HG02938 (cell line): Measurements from ENCODE around the gene BRAT1.
A peak's percentile ranks its signal among the peaks of the same experiment; 100 is the strongest.

Source experiments
- ATAC-seq: cut with Tn5 transposase; IDR thresholded peaks from one replicate; pipeline ENCODE4 v1.9.1; 2021; ENCODE audit warnings: mild to moderate bottlenecking, moderate library complexity; ENCODE audit not compliant: unreplicated experiment

The BRAT1 gene

GRCh38 chr7:2585446-2585845 is 30.1 kb upstream of the BRAT1 start:
- ATAC-seq: no peak

- ATAC-seq: no peak
Measured at GRCh38 chr7:2583798-2584580, 28.7 kb upstream of the BRAT1 start.

GRCh38 chr7:2582006-2582735 is 26.8 kb upstream of the BRAT1 start:
- no peak for ATAC-seq

DNA sequence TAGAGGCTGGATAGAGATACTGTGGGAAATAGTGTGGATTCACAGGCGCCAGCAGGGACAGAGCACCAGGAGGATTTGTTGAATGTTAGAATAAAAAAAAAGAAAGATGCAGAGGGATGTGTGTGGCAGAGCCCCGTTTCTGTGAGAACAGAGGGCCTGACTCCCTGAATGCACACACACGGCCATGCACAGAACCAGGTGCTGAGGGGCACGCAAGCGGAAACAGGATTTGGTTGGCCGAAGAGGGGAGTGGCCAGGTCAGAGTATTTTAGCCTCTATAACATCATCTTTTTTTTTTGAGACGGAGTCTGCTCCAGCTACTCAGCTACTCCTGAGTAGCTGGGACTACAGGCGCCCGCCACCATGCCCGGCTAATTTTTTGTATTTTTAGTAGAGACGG is 25.3 kb upstream of the BRAT1 start:
- no peak for ATAC-seq

- ATAC-seq: no peak
Measured at GRCh38 chr7:2577914-2578680, 22.8 kb upstream of the BRAT1 start.

DNA sequence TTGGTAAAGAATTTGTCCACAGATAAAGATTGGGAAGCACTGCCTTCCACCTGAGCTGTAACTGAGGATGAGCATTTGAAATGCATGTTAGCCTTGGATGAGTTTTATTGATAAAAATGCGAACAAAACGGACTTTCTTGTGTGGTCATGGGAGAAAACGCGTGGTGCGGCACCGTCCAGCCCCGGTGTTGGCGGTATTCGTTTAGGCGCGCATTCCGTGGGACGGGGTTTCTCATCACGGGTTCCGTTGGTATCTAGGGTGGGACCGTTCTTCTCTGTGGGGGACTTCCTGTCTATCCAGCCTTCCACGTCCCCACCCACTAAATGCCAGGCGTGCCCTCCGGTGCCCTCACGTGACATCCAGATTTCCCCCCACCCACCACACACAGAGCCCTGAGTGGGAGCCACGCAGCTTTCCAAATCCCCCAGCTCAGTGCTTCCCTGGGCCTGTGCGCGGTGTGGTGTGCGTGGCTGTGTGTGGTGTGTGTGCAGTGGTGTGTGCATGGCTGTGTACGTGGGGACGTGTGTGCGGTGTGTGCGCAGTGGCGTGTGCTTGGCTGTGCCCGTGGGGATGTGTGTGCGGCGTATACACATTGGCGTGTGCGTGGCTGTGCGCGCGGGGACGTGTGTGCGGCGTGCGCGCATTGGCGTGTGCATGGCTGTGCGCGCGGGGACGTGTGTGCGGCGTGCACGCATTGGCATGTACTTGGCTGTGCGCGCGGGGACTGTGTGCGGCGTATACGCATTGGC is 21.6 kb upstream of the BRAT1 start:
- ATAC-seq: no peak

DNA sequence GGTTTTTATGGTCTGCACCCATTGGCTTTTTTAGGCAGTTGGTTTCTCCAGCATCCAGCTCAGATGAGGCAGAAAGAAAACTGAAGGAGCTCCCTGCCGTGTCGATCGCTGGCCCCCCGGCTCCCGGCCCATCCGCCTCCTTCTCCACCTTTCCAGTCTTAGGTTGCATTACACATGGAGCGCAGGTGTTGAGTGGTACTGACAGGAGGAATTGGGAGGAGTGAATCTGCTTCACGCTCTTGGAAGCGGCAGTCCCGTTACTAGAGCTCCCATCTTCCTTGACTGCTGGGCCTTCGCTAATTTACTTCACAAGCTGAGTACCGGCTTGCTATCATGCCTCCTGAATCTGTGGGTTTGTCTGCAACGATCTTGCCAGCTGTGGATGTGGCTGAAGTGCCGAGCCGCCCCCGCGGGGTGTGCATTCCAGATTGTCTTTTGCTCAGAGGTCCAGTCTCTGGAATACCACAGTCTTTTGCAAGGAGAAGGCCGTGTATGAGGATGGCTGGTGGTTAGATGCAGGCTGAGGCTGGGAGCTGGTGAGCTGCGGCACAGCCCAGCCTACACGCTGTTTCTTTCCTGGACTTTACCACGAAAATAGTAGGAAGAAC is 20.5 kb upstream of the BRAT1 start:
- no peak for ATAC-seq

DNA sequence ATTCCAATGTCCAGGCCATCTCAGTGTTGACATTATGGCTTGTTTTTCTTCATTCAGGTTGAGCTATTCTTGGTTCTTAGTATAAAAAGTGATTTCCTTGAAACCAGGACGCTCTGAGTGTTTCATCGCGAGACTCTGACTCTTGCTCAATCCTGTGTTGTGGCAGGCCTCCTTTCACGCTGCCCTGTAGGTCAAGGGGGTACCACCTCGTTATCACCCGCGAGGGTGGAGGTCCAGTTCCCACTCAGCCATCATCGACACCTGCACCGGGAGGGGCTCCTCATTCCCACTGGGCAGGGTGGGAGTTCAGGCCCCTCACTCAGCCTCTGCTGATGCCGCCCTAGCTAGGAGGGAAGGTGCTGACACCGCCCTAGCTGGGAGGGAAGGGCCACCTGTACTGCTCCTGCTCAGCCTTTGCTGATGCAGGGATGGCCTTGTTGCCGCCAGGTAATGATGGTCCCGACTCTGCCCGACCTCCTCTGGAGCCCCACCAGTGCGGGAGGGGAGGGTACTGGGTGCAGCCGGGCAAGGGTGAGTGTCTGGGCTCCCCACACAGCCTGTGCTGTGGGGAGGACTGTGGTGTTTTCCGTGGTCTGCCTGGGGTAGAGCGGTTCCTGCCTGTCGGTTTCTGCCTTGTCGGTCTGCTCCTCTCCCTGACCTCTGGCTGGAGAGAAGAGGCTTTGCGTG is 19.9 kb upstream of the BRAT1 start:
- no peak for ATAC-seq

GRCh38 chr7:2573761-2574160 is 18.4 kb upstream of the BRAT1 start:
- no peak for ATAC-seq

- ATAC-seq: no peak
Measured at GRCh38 chr7:2572101-2572842, 16.9 kb upstream of the BRAT1 start.

- no peak for ATAC-seq
Measured at GRCh38 chr7:2571409-2571808, 16.1 kb upstream of the BRAT1 start.

DNA sequence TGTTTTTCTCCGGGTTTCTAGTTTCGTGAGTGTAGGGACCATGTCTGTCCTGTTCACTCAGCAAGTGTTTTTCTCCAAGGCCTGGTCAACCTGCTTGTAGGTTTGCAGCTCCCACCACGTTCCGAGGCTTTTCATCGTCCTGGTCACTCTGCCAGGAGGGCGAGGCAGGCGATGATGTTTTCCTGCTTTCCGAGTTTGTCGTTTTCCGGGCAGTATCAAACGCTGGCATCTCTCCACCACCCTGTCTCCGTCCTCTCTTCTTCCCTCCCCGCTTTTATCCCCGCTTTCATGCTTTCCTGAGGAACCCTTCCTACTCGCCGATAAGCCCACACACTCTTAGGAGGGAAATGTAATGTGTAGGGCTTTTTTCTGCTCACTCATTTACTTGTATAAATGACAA is 14.7 kb upstream of the BRAT1 start:
- no peak for ATAC-seq

DNA sequence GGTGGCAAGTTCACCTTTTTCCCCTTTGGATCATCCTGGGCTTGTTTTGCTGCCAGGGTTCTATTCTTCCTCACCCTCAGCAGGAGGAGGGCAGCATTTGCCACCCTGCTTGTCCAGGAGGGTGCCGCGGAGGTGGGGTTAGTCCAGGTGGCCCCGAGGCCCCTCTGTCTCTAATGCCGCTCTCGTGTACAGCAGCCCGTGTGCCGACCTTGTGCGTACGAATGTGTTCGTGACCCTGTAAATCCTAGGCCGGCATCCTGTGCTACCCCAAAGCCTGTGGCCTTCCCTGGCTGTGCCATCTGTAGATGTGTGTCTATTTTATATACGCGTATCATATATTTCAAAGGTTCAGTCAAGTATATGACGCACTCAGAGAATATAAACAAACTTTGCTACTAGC is 14.1 kb upstream of the BRAT1 start:
- ATAC-seq: no peak

- no peak for ATAC-seq
Measured at GRCh38 chr7:2568521-2569223, 13.3 kb upstream of the BRAT1 start.

- no peak for ATAC-seq
Measured at GRCh38 chr7:2567679-2568278, 12.5 kb upstream of the BRAT1 start.

GRCh38 chr7:2566890-2567678 is 11.8 kb upstream of the BRAT1 start:
- ATAC-seq: peak; percentile 89

DNA sequence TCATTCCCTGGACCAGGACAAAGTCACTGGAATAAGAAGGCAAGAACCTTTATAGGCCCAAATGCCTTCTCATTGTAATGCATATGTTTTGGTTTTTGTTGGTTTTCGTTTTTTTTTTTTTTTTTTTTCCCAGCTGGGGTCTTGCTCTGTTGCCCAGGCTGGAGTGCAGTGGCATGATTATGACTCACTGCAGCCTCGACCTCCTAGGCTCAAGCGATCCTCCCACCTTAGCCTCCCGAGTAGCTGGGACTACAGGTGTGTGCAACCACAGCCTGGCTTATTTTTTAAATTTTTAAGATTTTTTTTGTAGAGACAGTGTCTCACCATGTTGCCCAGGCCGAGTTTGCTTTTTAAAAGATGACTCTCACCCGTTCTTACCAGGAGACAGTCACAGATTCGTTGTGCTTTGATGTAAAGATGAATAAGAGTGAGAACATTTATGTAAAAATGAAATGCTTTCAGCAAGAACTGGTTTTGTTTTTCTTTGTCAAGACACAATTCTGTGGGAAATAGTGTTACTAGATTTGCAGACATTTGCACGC is 11.1 kb upstream of the BRAT1 start:
- ATAC-seq: no peak
